Mesenchymal stem cell (in vitro differentiated cells and primary cell): Measurements from ENCODE around the gene CYP4F22.
"Not testable (repeated sequence)": the region's sequence is repeated elsewhere in the genome, so short reads cannot be mapped to it uniquely, and the experiment has no call there.

Experiments
- DNase-seq: peaks from one replicate; pipeline ENCODE4 v3.0.0-alpha.2; 2013
- H2AFZ ChIP-seq: one replicate; pipeline ENCODE4 v1.6.1; 2013; ENCODE audit warnings: low read depth, mild to moderate bottlenecking, control low read depth, inconsistent platforms, low read length, moderate library complexity
- H2AK5ac ChIP-seq: 2 replicates; pipeline ENCODE4 v1.6.1; 2013; ENCODE audit warnings: low read length, moderate library complexity, mild to moderate bottlenecking, inconsistent platforms; ENCODE audit not compliant: severe bottlenecking
- H2BK120ac ChIP-seq: one replicate; pipeline ENCODE4 v1.6.1; 2013; ENCODE audit warnings: low read depth, mild to moderate bottlenecking, inconsistent platforms, low read length, moderate library complexity
- H2BK12ac ChIP-seq, 2 experiments: one replicate each; pipeline ENCODE4 v1.6.1; 2013; ENCODE audit warnings: inconsistent platforms in 2 of 2, low read length in 2 of 2, mild to moderate bottlenecking in 2 of 2, moderate library complexity in 2 of 2, control low read depth in 1 of 2
- H2BK15ac ChIP-seq: one replicate; pipeline ENCODE4 v1.6.1; 2013; ENCODE audit warnings: mild to moderate bottlenecking, low read depth, inconsistent platforms; ENCODE audit not compliant: poor library complexity, severe bottlenecking
- H2BK5ac ChIP-seq: 2 replicates; pipeline ENCODE4 v1.6.1; 2013; ENCODE audit warnings: low read depth, mild to moderate bottlenecking, low read length, control low read depth, inconsistent platforms; ENCODE audit not compliant: poor library complexity, severe bottlenecking
- H3K14ac ChIP-seq, 2 experiments: one replicate each; pipeline ENCODE4 v1.6.1; 2013; ENCODE audit warnings: inconsistent platforms in 2 of 2, low read length in 2 of 2, control low read depth in 1 of 2, mild to moderate bottlenecking in 1 of 2, moderate library complexity in 1 of 2
- H3K18ac ChIP-seq, 2 experiments: one replicate each; pipeline ENCODE4 v1.6.1; 2013; ENCODE audit warnings: inconsistent platforms in 2 of 2, low read length in 2 of 2, control low read depth in 1 of 2, low read depth in 1 of 2, mild to moderate bottlenecking in 1 of 2
- H3K23ac ChIP-seq, 2 experiments: one replicate each; pipeline ENCODE4 v1.6.1; 2013; ENCODE audit warnings: inconsistent platforms in 2 of 2, low read length in 2 of 2, mild to moderate bottlenecking in 2 of 2, moderate library complexity in 2 of 2, control low read depth in 1 of 2
- H3K27ac ChIP-seq: 2 replicates; pipeline ENCODE4 v1.5.1; 2013; ENCODE audit warnings: mild to moderate bottlenecking, moderate library complexity, low read length, control low read depth, inconsistent platforms; ENCODE audit not compliant: poor library complexity, severe bottlenecking
- H3K27me3 ChIP-seq, 2 experiments: 2 replicates each; pipeline versions ENCODE4 v1.6.1 to v1.7.0; 2013; ENCODE audit warnings: low read length in 2 of 2, mild to moderate bottlenecking in 2 of 2, moderate library complexity in 2 of 2, control low read depth in 1 of 2, inconsistent platforms in 1 of 2; ENCODE audit not compliant: control insufficient read depth in 1 of 2, insufficient read depth in 1 of 2
- H3K36me3 ChIP-seq, 2 experiments: 2 replicates each; pipeline versions ENCODE4 v1.6.1 to v1.7.0; 2013; ENCODE audit warnings: low read length in 2 of 2, control low read depth in 1 of 2, inconsistent platforms in 1 of 2, low read depth in 1 of 2, mild to moderate bottlenecking in 1 of 2; ENCODE audit not compliant: insufficient read depth in 2 of 2, control insufficient read depth in 1 of 2
- H3K4ac ChIP-seq, 2 experiments: one replicate each; pipeline ENCODE4 v1.6.1; 2013; ENCODE audit warnings: inconsistent platforms in 2 of 2, low read length in 2 of 2, mild to moderate bottlenecking in 2 of 2, moderate library complexity in 2 of 2, control low read depth in 1 of 2, low read depth in 1 of 2
- H3K4me1 ChIP-seq: 2 replicates; pipeline ENCODE4 v1.6.1; 2013; ENCODE audit warnings: low read depth, low read length, control low read depth; ENCODE audit not compliant: control insufficient read depth, insufficient read depth
- H3K4me2 ChIP-seq: 2 replicates; pipeline ENCODE4 v1.6.1; 2013; ENCODE audit warnings: low read length, mild to moderate bottlenecking, inconsistent platforms; ENCODE audit not compliant: poor library complexity, severe bottlenecking
- H3K4me3 ChIP-seq, 2 experiments: 2 replicates each; pipeline versions ENCODE4 v1.5.1 to v1.7.0; 2013; ENCODE audit warnings: low read length in 2 of 2, mild to moderate bottlenecking in 2 of 2, control low read depth in 1 of 2, low read depth in 1 of 2; ENCODE audit not compliant: insufficient read depth in 1 of 2
- H3K79me1 ChIP-seq: replicated peaks from 2 replicates; pipeline ENCODE4 v1.6.1; 2013; ENCODE audit warnings: mild to moderate bottlenecking, control low read depth, low read length, inconsistent platforms; ENCODE audit not compliant: poor library complexity, severe bottlenecking
- H3K9ac ChIP-seq: 2 replicates; pipeline ENCODE4 v1.7.0; 2013; ENCODE audit warnings: mild to moderate bottlenecking, low read length, moderate library complexity
- H3K9me3 ChIP-seq: 2 replicates; pipeline ENCODE4 v1.7.0; 2013; ENCODE audit warnings: mild to moderate bottlenecking, low read length; ENCODE audit not compliant: control insufficient read depth
- H4K8ac ChIP-seq: one replicate; pipeline ENCODE4 v1.6.1; 2013; ENCODE audit warnings: inconsistent platforms, mild to moderate bottlenecking, low read length, moderate library complexity
- H4K91ac ChIP-seq: one replicate; pipeline ENCODE4 v1.6.1; 2013; ENCODE audit warnings: mild to moderate bottlenecking, low read length, inconsistent platforms
- WGBS: methylation state at CpG from one replicate; pipeline ENCODE4 v1.1.7; 2013; ENCODE audit warnings: mixed read lengths; 5-methylcytosine and 5-hydroxymethylcytosine counted together

Gene CYP4F22

DNA sequence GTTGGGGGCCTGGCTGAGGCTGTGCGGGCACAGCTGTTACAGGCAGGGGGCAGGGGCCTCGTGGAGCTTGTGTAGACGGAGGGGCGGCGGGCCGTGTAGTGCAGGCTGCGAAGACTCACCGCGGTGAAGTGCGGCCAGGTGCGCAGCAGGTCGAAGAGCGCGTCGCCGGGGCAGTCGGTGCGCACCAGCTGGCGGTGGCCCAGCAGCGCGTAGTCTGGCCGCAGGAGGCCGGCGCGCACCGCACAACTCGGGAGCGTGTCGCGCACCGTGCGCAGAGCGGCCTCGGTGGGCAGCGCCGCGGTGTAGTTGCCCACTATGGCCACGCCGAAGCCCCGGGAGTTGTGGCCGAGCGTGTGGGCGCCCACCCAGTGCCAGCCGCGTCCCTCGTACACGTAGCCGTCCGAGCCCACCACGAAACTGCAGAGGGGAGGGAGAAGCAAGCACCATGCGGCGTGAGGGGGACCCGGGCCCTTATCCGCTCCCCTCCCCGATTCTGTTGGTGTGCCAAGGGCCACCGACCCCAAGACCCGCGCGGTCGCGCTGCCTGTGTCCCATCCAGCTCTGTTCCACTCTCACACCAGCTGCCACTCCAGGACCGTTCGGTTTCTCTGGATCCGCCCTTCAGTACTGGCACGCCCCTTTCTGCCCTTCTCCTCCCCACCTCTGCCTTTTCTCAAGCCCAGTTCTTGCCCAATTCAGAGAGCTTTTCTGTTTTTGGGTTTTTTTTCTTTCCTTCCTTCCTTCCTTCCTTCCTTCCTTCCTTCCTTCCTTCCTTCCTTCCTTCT lies 38.6 kb upstream of the CYP4F22 start:
- Histone ChIP-seq H2BK5ac (no peak overlapping the region), H4K8ac (no peak overlapping the region), H3K79me1 (no peaks in the 10 kb centered on the region), H3K4me1 (peaks cover 3% of the 10 kb centered on the region), H2BK15ac (no peak overlapping the region), H3K9me3 (peaks cover 2% of the 10 kb centered on the region), H2AFZ (no peak overlapping the region), H2BK120ac (no peak overlapping the region), H2AK5ac (no peak overlapping the region), H3K4me3 (peak overlapping the region in 1 of 2 experiments; percentile 66), H3K4me2 (no peak overlapping the region), H3K18ac (no peak overlapping the region), H3K27me3 (peaks cover 0 to 20% of the 10 kb centered on the region in 2 experiments), H3K27ac (no peak overlapping the region), H3K4ac (no peak overlapping the region), H2BK12ac (no peak overlapping the region), H3K23ac (no peak overlapping the region), H3K9ac (no peak overlapping the region), H3K14ac (peak overlapping the region in 1 of 2 experiments; percentile 5), H3K36me3 (no peaks in the 10 kb centered on the region), H4K91ac (no peak overlapping the region)
- no peak for DNase-seq
- 46% methylated on average over 55 of the region's 65 CpGs for WGBS

DNA sequence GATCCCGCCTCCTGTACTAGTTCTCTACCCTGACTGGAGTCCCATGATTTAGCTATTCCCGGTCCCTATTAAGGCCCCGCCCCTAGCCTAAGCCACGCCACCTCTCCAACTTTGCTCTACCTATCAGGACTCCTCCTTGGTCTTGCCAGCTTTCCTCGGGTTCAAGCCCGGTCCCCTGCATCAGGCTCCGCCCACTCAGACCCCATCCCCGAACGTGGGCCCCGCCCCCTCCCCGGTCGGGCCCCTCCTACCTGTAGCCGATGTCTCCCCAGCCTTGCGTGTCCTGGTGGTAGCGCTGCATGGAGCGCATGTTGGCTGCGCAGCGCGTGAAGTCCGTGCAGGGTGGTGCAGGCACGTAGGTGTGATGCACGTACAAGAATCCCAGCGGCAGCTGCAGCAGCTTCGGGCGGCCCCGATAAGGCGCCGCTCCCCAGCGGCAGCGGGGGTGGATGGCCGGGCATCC lies 36.7 kb upstream of the CYP4F22 start:
- Histone ChIP-seq H3K14ac (no peak overlapping the region), H3K4ac (no peak overlapping the region), H4K8ac (no peak overlapping the region), H3K9ac (no peak overlapping the region), H2BK12ac (no peak overlapping the region), H3K4me3 (no peak overlapping the region), H2BK120ac (no peak overlapping the region), H2AK5ac (no peak overlapping the region), H3K4me1 (peaks cover 3% of the 10 kb centered on the region), H3K4me2 (no peak overlapping the region), H2BK5ac (no peak overlapping the region), H3K79me1 (no peaks in the 10 kb centered on the region), H3K18ac (no peak overlapping the region), H2BK15ac (no peak overlapping the region), H3K27ac (no peak overlapping the region), H4K91ac (no peak overlapping the region), H3K36me3 (no peaks in the 10 kb centered on the region), H2AFZ (no peak overlapping the region), H3K9me3 (peaks cover 2% of the 10 kb centered on the region), H3K27me3 (peaks cover 0 to 19% of the 10 kb centered on the region in 2 experiments), H3K23ac (no peak overlapping the region)
- 88% methylated on average over 31 of the region's 31 CpGs for WGBS
- no peak for DNase-seq

DNA sequence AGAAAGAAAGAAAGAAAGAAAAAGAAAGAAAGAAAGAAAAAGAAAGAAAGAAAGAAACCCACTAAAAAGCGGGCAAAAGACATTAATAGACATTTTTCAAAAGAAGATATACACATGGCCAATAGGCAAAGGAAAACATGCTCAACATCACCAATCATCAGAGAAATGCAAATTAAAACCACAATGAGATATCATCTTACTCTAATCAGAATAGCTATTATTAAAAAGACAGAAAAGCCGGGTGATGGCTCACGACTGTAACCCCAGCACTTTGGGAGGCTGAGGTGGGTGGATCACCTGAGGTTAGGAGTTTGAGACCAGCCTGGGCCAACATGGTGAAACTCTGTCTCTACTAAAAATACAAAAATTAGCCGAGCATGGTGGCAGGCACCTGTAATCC lies 34.5 kb upstream of the CYP4F22 start:
- H3K9me3 ChIP-seq, H2BK120ac ChIP-seq, H3K36me3 ChIP-seq, H3K9ac ChIP-seq, H2AK5ac ChIP-seq, H3K23ac ChIP-seq, H4K8ac ChIP-seq, H3K4me3 ChIP-seq, H3K14ac ChIP-seq, DNase-seq, H2AFZ ChIP-seq, H2BK5ac ChIP-seq, H3K27ac ChIP-seq, H2BK12ac ChIP-seq, H3K4me2 ChIP-seq, H3K18ac ChIP-seq, H3K4ac ChIP-seq, H3K4me1 ChIP-seq, H4K91ac ChIP-seq, H2BK15ac ChIP-seq, H3K79me1 ChIP-seq: not testable (repeated sequence)
- WGBS, result 72% methylated on average over 4 of the region's 4 CpGs
- H3K27me3 ChIP-seq, result peaks cover 0 to 15% of the 10 kb centered on the region in 2 experiments

DNA sequence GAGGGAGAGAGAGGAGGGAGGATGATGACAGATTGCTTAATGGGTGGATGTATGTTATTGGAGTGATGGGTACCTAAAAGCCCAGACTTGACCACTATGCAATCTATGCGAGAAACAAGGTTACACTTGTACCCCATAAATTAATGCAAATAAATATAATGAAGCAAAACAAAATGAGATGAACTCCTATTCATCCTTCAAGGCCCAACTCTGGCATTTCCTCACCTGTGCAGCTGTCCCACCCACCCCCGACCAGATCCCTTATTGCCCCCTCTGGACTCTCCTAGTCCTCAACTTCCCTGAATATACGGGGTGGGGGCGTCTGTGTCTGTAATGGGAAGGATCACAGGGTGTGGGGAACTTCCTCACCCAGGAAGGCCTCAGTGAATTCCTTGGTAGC lies 33.2 kb upstream of the CYP4F22 start:
- no peaks in the 10 kb centered on the region for H3K79me1 ChIP-seq
- peaks cover 0 to 6% of the 10 kb centered on the region in 2 experiments for H3K27me3 ChIP-seq
- H2BK120ac ChIP-seq, result no peak overlapping the region
- no peak overlapping the region for H2BK15ac ChIP-seq
- H2AFZ ChIP-seq, result no peak overlapping the region
- no peak overlapping the region for H3K23ac ChIP-seq
- no peaks in the 10 kb centered on the region for H3K4me1 ChIP-seq
- no peak overlapping the region for H3K14ac ChIP-seq
- no peak overlapping the region for H3K4ac ChIP-seq
- no peak overlapping the region for H4K91ac ChIP-seq
- H3K27ac ChIP-seq, result no peak overlapping the region
- H2AK5ac ChIP-seq, result no peak overlapping the region
- no peak overlapping the region for H4K8ac ChIP-seq
- no peak overlapping the region for H2BK5ac ChIP-seq
- WGBS, result 75% methylated on average over 3 of the region's 4 CpGs
- no peak overlapping the region for H2BK12ac ChIP-seq
- no peak overlapping the region for H3K18ac ChIP-seq
- peaks cover 2% of the 10 kb centered on the region for H3K9me3 ChIP-seq
- no peak overlapping the region for H3K9ac ChIP-seq
- no peak overlapping the region for H3K4me2 ChIP-seq
- H3K36me3 ChIP-seq, result no peaks in the 10 kb centered on the region
- DNase-seq, result no peak
- H3K4me3 ChIP-seq, result no peak overlapping the region
